HepG2 (cell line): ENCODE results near the gene HIF3A. TPM values are rescaled to one million over a fixed set of nuclear protein-coding genes. Genes with fewer than 3 reads are reported as not detected.
A peak's percentile ranks its signal among the peaks of the same experiment; 100 is the strongest.

ENCODE experiments used
- ATAC-seq: fragments of 200-7000 bp; cut with Tn5 transposase; 3 replicates; pipeline ENCODE4 v1.9.1; 2020; ENCODE audit warnings: mild to moderate bottlenecking, moderate library complexity
- BruUV-seq: library from RNA; stranded (reverse); fragments of 400-500 nt; replicated peaks from 2 replicates; lab custom pipeline; 2021; lab: Mats Ljungman, UMichigan
- CTCF ChIA-PET: fragments of 300-600 bp; formaldehyde crosslinking; extraction: SDS; loops from one replicate; lab custom pipeline; 2021; ENCODE audit warnings: low total read pairs, inconsistent platforms, low intra/inter-chr PET ratio; lab: Yijun Ruan, JAX
- POLR2A ChIA-PET: fragments of 350-600 bp; sonication (Branson Sonifier 250); formaldehyde crosslinking; loops from one replicate; lab custom pipeline; 2020; ENCODE audit warnings: antibody characterized with exemption, inconsistent platforms; lab: Yijun Ruan, JAX
- DNase-seq: peaks from one replicate; pipeline ENCODE4 v3.0.0-alpha.2; 2015; ENCODE audit warnings: low spot score
- FAIRE-seq: peaks from 3 replicates; lab custom pipeline; 2011; peaks lifted over from hg19 to GRCh38; lab: Jason Lieb, UNC
- H2AFZ ChIP-seq: one replicate; pipeline ENCODE4 v1.6.1; 2011; ENCODE audit warnings: low read length, inconsistent platforms
- H3K27ac ChIP-seq: fragments of 300-600 bp; 3 replicates; pipeline ENCODE4 v1.8.0; 2011; ENCODE audit warnings: mixed run types, mild to moderate bottlenecking, mixed read lengths, low read length, inconsistent platforms; ENCODE audit not compliant: insufficient read depth; ENCODE audit errors: extremely low read length
- H3K27me3 ChIP-seq, 2 experiments: fragments of 200-600 bp in 1 of 2; 2 replicates in 1 of 2; 3 replicates in 1 of 2; pipeline versions ENCODE4 v1.6.0 to v1.8.0; 2011; ENCODE audit warnings: low read length in 2 of 2, mild to moderate bottlenecking in 2 of 2, moderate library complexity in 2 of 2, inconsistent platforms in 1 of 2; ENCODE audit not compliant: insufficient read depth in 2 of 2, control insufficient read depth in 1 of 2
- H3K36me3 ChIP-seq, 2 experiments: fragments of 200-600 bp in 1 of 2; replicated peaks in 1 of 2; 2 replicates in 1 of 2; 3 replicates in 1 of 2; pipeline versions ENCODE4 v1.5.1 to v1.8.0; 2011; ENCODE audit warnings: low read length in 2 of 2, inconsistent platforms in 1 of 2; ENCODE audit not compliant: insufficient read depth in 2 of 2, control insufficient read depth in 1 of 2
- H3K4me1 ChIP-seq: 2 replicates; pipeline ENCODE4 v1.5.1; 2012; ENCODE audit warnings: low read length, inconsistent platforms; ENCODE audit not compliant: insufficient read depth
- H3K4me2 ChIP-seq: 2 replicates; pipeline ENCODE4 v1.6.0; 2011; ENCODE audit warnings: low read depth, low read length, inconsistent platforms
- H3K4me3 ChIP-seq, 3 experiments: fragments of 200-600 bp in 1 of 3; sonication (generic), shearing (Covaris generic) in 1 of 3; replicated peaks in 1 of 3; 2 replicates each; pipeline ENCODE4 v1.5.1; 2011 to 2016; ENCODE audit warnings: low read length in 3 of 3, inconsistent platforms in 2 of 3, low read depth in 2 of 3, mild to moderate bottlenecking in 2 of 3, control low read depth in 1 of 3, mixed read lengths in 1 of 3; ENCODE audit not compliant: insufficient read depth in 1 of 3
- H3K79me2 ChIP-seq: one replicate; pipeline ENCODE4 v1.6.1; 2011; ENCODE audit warnings: low read length, inconsistent platforms; ENCODE audit not compliant: insufficient read depth
- H3K9ac ChIP-seq: 2 replicates; pipeline ENCODE4 v1.6.0; 2011; ENCODE audit warnings: mild to moderate bottlenecking, low read depth, low read length, inconsistent platforms; ENCODE audit not compliant: insufficient read depth
- H3K9me3 ChIP-seq: 2 replicates; pipeline ENCODE4 v1.5.1; 2012; ENCODE audit warnings: mild to moderate bottlenecking, low read length
- H4K20me1 ChIP-seq: 2 replicates; pipeline ENCODE4 v1.6.0; 2011; ENCODE audit warnings: inconsistent platforms, mild to moderate bottlenecking, low read length, moderate library complexity; ENCODE audit not compliant: insufficient read depth
- AGO2 ChIP-seq: fragments of 200-400 bp; formaldehyde crosslinking; optimal IDR thresholded peaks from 2 replicates; pipeline ENCODE3; 2017; ENCODE audit warnings: mild to moderate bottlenecking, low read depth, low read length, moderate library complexity
- DR1 ChIP-seq: sonication (generic); formaldehyde crosslinking; IDR thresholded peaks from 2 replicates; pipeline ENCODE4 v1.8.0; 2021; ENCODE audit warnings: mild to moderate bottlenecking, missing genetic modification reagents, inconsistent platforms
- TFDP2 ChIP-seq: sonication (generic); formaldehyde crosslinking; IDR thresholded peaks from 2 replicates; pipeline ENCODE4 v1.4.0; 2020; ENCODE audit warnings: missing genetic modification reagents
- UBTF ChIP-seq: sonication (generic); formaldehyde crosslinking; IDR thresholded peaks from 2 replicates; pipeline ENCODE4 v1.4.0; 2020; ENCODE audit warnings: mild to moderate bottlenecking, missing genetic modification reagents
- ZBTB34 ChIP-seq: sonication (generic); formaldehyde crosslinking; IDR thresholded peaks from 2 replicates; pipeline ENCODE4 v1.8.0; 2022; ENCODE audit warnings: mild to moderate bottlenecking, missing genetic modification reagents
- ZNF652 ChIP-seq: IDR thresholded peaks from 2 replicates; pipeline ENCODE4 v1.6.1; 2016; ENCODE audit warnings: low read depth, borderline replicate concordance
- ZNF781 ChIP-seq: sonication (generic); formaldehyde crosslinking; IDR thresholded peaks from 2 replicates; pipeline ENCODE4 v1.5.1; 2020; ENCODE audit warnings: borderline replicate concordance, mild to moderate bottlenecking, missing genetic modification reagents; ENCODE audit errors: not compliant biosample characterization
- WGBS: methylation state at CpG from one replicate; pipeline ENCODE4 v1.1.6; 2017; ENCODE audit warnings: low lambda C conversion rate; 5-methylcytosine and 5-hydroxymethylcytosine counted together
- in situ Hi-C: cut with HindIII; loops from 2 replicates; pipeline ENCODE4 v1.10.0; 2017; ENCODE audit warnings: low pct_unique_long_range_greater_than_20kb; ENCODE audit not compliant: extremely low pct_ligation_motif_present
- intact Hi-C: fragments of 100-400 bp; cut with micrococcal nuclease; formaldehyde crosslinking; loops from one replicate; pipeline ENCODE4 v1.10.0; 2022; ENCODE audit not compliant: unreplicated experiment
- polyA plus RNA-seq, 8 experiments: library from polyadenylated mRNA; depleted of rRNA in 3 of 8; stranded (reverse) in 7 of 8; unstranded in 1 of 8; fragments of >200 nt; fragmentation: Illumina TruSeq in 4 of 8; extraction: Trizol in 4 of 8; gene quantifications; 2 replicates each; pipeline versions ENCODE4 v1.2.1 to v1.2.3, GENCODE V29; 2011 to 2016; ENCODE audit warnings: low read depth in 4 of 8, missing spikeins in 1 of 8, mixed read lengths in 1 of 8; ENCODE audit not compliant: insufficient read depth in 1 of 8
- total RNA-seq, 5 experiments: library from RNA; depleted of rRNA; stranded (reverse); fragments of >200 nt; fragmentation: Illumina TruSeq; extraction: Trizol; gene quantifications; 2 replicates each; pipeline ENCODE4 v1.2.3, GENCODE V29; 2016; ENCODE audit warnings: low read depth in 1 of 5
- TF ChIP-seq, protein P1 (sequence below): sonication (generic); formaldehyde crosslinking; IDR thresholded peaks from 2 replicates; pipeline ENCODE4 v1.4.0; 2020; ENCODE audit warnings: mild to moderate bottlenecking, missing genetic modification reagents
- TF ChIP-seq, protein P2 (sequence below): sonication (generic); formaldehyde crosslinking; IDR thresholded peaks from 2 replicates; pipeline ENCODE4 v1.5.0; 2020; ENCODE audit warnings: mild to moderate bottlenecking, missing genetic modification reagents
- TF ChIP-seq, protein P3 (sequence below): sonication (generic); formaldehyde crosslinking; conservative IDR thresholded peaks from 2 replicates; pipeline ENCODE4 v1.4.0; 2020; ENCODE audit warnings: mild to moderate bottlenecking, missing genetic modification reagents, moderate library complexity

HIF3A gene
- total and polyA plus RNA-seq, 2 of the 13 experiments (the other 11 are each of a cell fraction or from before 2014, with no cell fraction given): 0.09 to 0.22 TPM

- no peak for TF ChIP-seq ZNF781 (CRISPR knock-in tag)
- TF ChIP-seq, protein P1, sequence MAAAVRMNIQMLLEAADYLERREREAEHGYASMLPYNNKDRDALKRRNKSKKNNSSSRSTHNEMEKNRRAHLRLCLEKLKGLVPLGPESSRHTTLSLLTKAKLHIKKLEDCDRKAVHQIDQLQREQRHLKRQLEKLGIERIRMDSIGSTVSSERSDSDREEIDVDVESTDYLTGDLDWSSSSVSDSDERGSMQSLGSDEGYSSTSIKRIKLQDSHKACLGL: no peak
- TF ChIP-seq, protein P2, sequence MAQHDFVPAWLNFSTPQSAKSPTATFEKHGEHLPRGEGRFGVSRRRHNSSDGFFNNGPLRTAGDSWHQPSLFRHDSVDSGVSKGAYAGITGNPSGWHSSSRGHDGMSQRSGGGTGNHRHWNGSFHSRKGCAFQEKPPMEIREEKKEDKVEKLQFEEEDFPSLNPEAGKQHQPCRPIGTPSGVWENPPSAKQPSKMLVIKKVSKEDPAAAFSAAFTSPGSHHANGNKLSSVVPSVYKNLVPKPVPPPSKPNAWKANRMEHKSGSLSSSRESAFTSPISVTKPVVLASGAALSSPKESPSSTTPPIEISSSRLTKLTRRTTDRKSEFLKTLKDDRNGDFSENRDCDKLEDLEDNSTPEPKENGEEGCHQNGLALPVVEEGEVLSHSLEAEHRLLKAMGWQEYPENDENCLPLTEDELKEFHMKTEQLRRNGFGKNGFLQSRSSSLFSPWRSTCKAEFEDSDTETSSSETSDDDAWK (CRISPR knock-in tag): no peak
- TF ChIP-seq, all 625 proteins: peak for 0
Measured at GRCh38 chr19:46386151-46386550, 89.3 kb downstream of the HIF3A start (continued).

- Histone ChIP-seq H3K27me3 (no peaks in the 10 kb centered on the region), H4K20me1 (no peaks in the 10 kb centered on the region), H3K4me3 (no peak overlapping the region), H3K79me2 (no peaks in the 10 kb centered on the region), H3K9me3 (no peaks in the 10 kb centered on the region), H3K4me1 (peaks cover 11% of the 10 kb centered on the region), H3K36me3 (peaks cover 20 to 70% of the 10 kb centered on the region in 2 experiments), H3K9ac (no peak overlapping the region), H3K4me2 (no peak overlapping the region), H3K27ac (no peak overlapping the region), H2AFZ (no peak overlapping the region)
- FAIRE-seq: no peak
- in situ Hi-C loops: no loop called here
- ChIA-PET CTCF (interaction anchor here (1.5 kb wide), 1 partner anchor 9 kb away, joined by 5 read pairs; no protein-coding TSS in a partner anchor), POLR2A (no interaction called here)
- ATAC-seq: no peak
- no TSS peak for BruUV-seq
- intact Hi-C loops: no loop called here
- DNase-seq: no peak
- 96% methylated on average over 21 of the region's 30 CpGs for WGBS
- TF ChIP-seq AGO2 (peak; percentile 40), UBTF (no peak), DR1 (CRISPR knock-in tag) (no peak), ZNF652 (no peak), TFDP2 (no peak), ZBTB34 (CRISPR knock-in tag) (no peak)
- TF ChIP-seq, protein P3, sequence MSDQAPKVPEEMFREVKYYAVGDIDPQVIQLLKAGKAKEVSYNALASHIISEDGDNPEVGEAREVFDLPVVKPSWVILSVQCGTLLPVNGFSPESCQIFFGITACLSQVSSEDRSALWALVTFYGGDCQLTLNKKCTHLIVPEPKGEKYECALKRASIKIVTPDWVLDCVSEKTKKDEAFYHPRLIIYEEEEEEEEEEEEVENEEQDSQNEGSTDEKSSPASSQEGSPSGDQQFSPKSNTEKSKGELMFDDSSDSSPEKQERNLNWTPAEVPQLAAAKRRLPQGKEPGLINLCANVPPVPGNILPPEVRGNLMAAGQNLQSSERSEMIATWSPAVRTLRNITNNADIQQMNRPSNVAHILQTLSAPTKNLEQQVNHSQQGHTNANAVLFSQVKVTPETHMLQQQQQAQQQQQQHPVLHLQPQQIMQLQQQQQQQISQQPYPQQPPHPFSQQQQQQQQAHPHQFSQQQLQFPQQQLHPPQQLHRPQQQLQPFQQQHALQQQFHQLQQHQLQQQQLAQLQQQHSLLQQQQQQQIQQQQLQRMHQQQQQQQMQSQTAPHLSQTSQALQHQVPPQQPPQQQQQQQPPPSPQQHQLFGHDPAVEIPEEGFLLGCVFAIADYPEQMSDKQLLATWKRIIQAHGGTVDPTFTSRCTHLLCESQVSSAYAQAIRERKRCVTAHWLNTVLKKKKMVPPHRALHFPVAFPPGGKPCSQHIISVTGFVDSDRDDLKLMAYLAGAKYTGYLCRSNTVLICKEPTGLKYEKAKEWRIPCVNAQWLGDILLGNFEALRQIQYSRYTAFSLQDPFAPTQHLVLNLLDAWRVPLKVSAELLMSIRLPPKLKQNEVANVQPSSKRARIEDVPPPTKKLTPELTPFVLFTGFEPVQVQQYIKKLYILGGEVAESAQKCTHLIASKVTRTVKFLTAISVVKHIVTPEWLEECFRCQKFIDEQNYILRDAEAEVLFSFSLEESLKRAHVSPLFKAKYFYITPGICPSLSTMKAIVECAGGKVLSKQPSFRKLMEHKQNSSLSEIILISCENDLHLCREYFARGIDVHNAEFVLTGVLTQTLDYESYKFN (CRISPR knock-in tag): no peak
Measured at GRCh38 chr19:46386996-46387712, 90.3 kb downstream of the HIF3A start.
